HUES48 (cell line): ENCODE results near the gene PCNX2.

Experiments
- H3K27ac ChIP-seq: one replicate; pipeline ENCODE4 v1.7.0; 2013; ENCODE audit warnings: low read depth, low read length, inconsistent platforms
- H3K27me3 ChIP-seq: 2 replicates; pipeline ENCODE4 v1.6.1; 2013; ENCODE audit warnings: mild to moderate bottlenecking, low read length; ENCODE audit not compliant: control insufficient read depth, insufficient read depth
- H3K36me3 ChIP-seq: 2 replicates; pipeline ENCODE4 v1.6.1; 2013; ENCODE audit warnings: low read length; ENCODE audit not compliant: control insufficient read depth, insufficient read depth
- H3K4me1 ChIP-seq: 2 replicates; pipeline ENCODE4 v1.6.1; 2013; ENCODE audit warnings: mild to moderate bottlenecking, low read length; ENCODE audit not compliant: control insufficient read depth, insufficient read depth
- H3K4me3 ChIP-seq: 2 replicates; pipeline ENCODE4 v1.5.1; 2013; ENCODE audit warnings: mild to moderate bottlenecking, low read depth, low read length
- H3K9ac ChIP-seq: 2 replicates; pipeline ENCODE4 v1.6.1; 2013; ENCODE audit warnings: mild to moderate bottlenecking, low read depth, low read length, moderate library complexity
- H3K9me3 ChIP-seq: 2 replicates; pipeline ENCODE4 v1.6.1; 2013; ENCODE audit warnings: low read length; ENCODE audit not compliant: control insufficient read depth, insufficient read depth

PCNX2 gene

DNA sequence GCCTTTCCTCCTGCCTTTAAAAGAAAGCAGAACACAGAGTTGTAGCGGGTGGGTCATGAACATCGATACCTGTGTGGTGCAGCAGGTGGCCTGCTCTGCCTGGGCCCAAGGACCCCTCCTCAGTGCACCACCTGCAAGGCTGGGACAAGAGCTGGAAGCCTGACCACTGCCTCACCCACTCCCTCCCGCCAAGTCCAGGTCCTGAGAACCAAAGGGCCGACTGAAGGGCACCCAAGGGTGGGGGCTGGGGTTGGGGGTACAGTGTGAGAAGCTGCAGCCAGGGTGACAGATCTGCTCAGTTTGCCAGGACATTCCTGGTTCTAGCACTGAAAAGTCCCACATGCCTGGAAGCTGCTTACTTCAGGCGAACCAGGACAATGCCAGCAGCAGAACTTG, 309.0 kb downstream of the PCNX2 start:
- Histone ChIP-seq H3K27ac (no peak overlapping the region), H3K9ac (no peak overlapping the region), H3K27me3 (no peaks in the 10 kb centered on the region), H3K4me1 (no peaks in the 10 kb centered on the region), H3K36me3 (peaks cover 3% of the 10 kb centered on the region; the same call in 1 of the 2 replicates), H3K9me3 (no peaks in the 10 kb centered on the region), H3K4me3 (no peak overlapping the region)

DNA sequence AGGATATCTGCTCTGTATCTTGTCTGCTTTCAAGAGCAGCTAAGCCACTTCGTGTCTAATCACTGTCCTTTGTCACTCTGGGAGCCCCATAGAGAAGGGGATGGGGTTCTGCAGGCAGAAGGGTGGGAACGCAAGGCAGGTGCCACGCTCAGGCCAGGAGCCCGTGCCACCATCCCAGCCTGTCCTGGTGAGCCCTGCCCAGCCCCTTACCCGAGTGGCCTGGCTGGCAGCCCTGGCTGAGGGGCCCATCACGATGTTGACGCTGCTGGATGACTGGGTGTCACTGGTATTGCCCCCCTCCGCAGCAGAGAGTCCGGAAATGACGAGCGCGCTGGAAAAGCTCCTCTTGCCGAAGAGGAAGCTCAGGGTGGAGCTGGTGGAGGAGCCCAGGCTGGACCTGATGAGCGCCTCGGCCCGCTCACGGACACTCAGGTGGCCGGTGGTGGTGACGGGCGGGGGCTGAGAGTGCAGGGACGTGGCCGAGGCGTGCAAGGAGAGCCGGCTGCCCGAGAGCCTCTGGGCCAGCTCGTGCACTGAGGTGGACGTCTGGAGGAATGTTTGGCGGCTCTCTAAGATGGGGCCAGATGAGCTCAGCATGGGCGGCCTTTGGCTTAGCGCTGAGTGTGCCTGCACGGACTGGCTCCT, 309.5 kb downstream of the PCNX2 start:
- no peaks in the 10 kb centered on the region for H3K27me3 ChIP-seq
- H3K4me3 ChIP-seq, result no peak overlapping the region

DNA sequence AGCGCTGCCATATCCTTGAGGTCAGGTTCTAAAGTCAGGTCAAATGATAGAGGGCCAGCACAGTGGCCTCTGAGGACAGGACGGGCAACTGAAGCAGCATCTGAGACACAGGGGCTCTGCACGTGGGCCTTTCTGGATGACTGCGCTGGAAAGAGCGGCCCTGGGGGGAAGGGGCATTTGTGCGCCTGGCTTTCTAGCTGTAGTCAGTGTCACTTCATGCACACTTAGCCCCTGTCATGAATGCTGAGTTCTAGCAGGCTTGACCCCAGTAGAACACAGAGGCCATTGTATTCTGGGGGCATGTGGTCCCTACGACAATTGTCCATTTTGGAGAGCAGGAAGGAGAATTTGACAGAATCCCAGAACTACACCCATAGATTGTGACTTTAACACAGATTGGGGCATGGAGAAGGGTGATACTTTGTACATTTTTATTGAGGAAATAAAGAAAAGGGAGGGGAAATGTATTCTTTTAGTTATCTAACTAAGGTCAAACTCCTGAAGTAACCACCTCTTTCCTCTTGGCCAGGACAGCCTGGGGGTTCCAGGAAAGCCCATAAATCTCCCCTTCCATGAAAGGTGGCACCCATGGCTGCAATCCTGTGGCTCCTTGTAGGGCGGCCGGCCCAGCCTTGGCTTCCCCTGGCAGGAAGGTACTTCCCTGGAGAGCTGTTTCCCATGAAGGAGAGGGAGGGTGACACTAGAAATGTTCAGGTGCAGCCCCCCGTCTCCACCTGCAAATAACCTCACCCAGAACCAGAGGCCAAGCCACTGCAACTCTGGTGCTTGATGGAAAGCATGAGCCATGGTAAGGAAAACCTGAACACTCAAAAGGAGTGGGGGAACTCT, 310.7 kb downstream of the PCNX2 start:
- Histone ChIP-seq H3K4me3 (no peak overlapping the region), H3K27ac (no peak overlapping the region), H3K9me3 (no peaks in the 10 kb centered on the region), H3K36me3 (peaks cover 8% of the 10 kb centered on the region; the same call in 1 of the 2 replicates), H3K27me3 (no peaks in the 10 kb centered on the region), H3K9ac (no peak overlapping the region), H3K4me1 (peaks cover 4% of the 10 kb centered on the region; the same call in 1 of the 2 replicates)

More for the DNA sequence above, 309.5 kb downstream of the PCNX2 start:
- Histone ChIP-seq H3K4me1 (peaks cover under 1% of the 10 kb centered on the region; the same call in 1 of the 2 replicates), H3K9ac (no peak overlapping the region), H3K9me3 (no peaks in the 10 kb centered on the region), H3K36me3 (peaks cover 4% of the 10 kb centered on the region; the same call in 1 of the 2 replicates), H3K27ac (no peak overlapping the region)

DNA sequence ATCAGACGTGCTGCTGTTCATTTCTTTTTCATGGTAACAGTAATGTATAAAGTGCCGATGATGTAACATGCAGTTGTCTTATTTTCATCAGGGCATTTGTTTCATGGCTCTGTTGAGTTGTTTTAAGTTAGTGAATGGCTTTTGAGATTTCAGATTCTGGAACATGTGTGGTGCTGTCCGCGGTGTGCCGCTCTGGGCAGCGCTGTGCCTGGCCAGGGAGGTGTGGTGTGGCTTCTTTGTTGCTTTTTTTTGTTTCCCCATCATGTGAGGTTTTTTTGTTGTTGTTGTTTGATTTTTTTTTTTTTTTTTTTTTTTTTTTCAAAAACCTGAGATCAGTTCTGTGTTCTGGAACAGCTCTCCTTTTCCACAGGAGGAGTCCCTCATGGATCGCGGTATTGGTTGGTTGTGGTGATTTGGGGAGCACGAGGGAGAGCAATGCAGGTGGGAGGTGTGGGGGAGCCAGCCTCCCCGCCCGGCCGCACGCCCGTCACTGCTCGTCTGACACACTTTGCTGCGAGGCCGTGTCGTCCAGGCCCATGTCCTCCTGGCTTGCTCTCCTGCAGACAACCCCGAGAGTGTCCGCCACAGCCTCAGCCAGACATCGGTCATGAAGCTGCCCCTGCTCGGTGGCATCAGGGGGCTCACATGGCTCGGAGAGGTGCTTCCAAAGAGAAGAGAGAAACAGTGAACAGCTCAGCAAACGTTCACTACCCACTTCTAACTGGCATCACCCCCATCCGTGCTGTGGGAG, 311.5 kb downstream of the PCNX2 start:
- H3K4me3 ChIP-seq, result no peak overlapping the region
- H3K4me1 ChIP-seq, result peaks cover 4% of the 10 kb centered on the region; the same call in 1 of the 2 replicates
- H3K36me3 ChIP-seq, result peaks cover 9% of the 10 kb centered on the region
- no peak overlapping the region for H3K9ac ChIP-seq
- H3K27me3 ChIP-seq, result no peaks in the 10 kb centered on the region
- H3K27ac ChIP-seq, result no peak overlapping the region
- H3K9me3 ChIP-seq, result no peaks in the 10 kb centered on the region

DNA sequence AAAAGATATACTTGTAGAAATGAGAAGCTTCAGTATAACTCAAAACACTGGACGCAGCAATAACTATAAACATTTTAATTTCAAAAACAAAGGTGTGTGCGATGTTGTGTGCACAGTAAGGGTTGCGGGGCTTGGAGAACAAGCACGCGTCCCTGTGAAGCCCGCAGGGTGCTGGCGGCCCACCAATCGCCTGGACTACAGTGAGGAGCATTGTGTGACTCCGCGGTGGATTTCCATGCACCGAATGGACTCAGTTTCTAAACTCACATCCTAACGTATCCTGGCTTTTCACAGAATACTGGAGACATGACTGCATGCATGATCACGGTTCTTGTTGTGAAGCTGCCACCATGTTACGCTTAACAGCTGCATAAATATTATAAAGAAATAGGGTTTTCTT, 312.1 kb downstream of the PCNX2 start:
- H3K9me3 ChIP-seq, result no peaks in the 10 kb centered on the region
- H3K4me1 ChIP-seq, result peaks cover 4% of the 10 kb centered on the region; the same call in 1 of the 2 replicates
- H3K27ac ChIP-seq, result no peak overlapping the region
- no peak overlapping the region for H3K9ac ChIP-seq
- H3K4me3 ChIP-seq, result no peak overlapping the region
- H3K27me3 ChIP-seq, result no peaks in the 10 kb centered on the region
- H3K36me3 ChIP-seq, result peaks cover 15% of the 10 kb centered on the region

DNA sequence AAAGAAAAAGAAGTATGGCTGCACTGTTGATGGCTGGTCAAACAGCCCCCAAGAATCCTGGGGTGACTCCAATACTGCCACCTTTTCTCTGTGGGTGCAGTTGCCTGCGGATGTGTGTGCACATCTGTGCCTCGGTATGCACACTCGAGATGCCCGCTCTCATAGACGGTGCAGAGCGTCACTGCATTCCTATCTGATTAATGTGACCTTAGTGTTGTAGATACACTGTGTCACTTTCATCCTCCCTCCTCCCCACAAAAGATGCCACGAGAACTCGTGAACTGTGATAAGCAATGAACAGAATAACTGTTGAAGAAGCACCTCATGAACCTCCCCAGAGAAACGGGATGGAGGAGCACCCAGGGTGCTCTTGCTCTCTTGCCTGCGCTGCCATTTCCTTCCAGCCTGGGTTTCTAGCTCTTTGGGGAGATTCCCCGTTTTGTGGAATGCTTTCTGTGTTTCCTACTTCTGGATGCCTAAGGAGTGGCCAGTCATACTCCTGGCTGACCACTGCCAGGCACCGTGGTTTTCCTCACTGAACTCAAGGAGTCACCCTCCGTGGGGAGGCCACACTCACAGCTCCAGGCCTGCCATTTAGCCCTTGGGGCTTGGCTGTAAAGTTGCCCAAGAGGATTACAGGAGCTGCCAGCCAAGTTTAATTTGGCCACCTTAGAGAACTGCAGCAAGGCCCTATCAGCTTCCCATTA, 313.1 kb downstream of the PCNX2 start:
- H3K4me3 ChIP-seq, result no peak overlapping the region
- no peak overlapping the region for H3K27ac ChIP-seq
- H3K27me3 ChIP-seq, result no peaks in the 10 kb centered on the region
- no peak overlapping the region for H3K9ac ChIP-seq
- H3K4me1 ChIP-seq, result peaks cover 4% of the 10 kb centered on the region; the same call in 1 of the 2 replicates
- no peaks in the 10 kb centered on the region for H3K9me3 ChIP-seq
- H3K36me3 ChIP-seq, result peaks cover 25% of the 10 kb centered on the region

DNA sequence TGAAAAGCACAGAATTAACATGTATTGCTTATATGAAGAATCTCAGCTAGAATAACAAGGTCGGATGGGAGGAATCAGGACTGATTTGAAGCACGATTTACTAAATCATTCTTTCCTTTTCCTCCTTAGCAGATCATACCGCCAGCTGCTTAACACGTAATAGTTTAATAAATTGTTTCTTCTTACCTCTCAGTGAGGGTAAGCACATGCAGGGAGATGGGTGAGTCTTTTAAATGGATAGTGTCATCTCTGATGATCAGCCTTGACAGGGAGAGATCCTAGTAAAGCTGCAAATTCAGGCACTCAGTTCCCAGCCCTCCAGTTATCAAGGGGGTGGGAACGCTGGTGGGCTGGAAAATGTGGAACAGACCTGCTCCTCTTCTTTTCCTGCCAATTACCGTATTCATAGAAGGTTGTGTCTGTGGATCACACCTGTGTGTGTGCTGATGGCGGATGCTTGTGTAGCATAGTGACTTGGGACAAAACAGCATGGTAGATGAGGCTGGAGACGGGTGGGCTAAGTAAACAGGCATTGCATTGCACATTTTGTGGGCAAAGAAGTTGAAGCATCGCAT, 314.5 kb downstream of the PCNX2 start:
- Histone ChIP-seq H3K27ac (no peak overlapping the region), H3K9me3 (no peaks in the 10 kb centered on the region), H3K4me3 (no peak overlapping the region), H3K9ac (no peak overlapping the region), H3K4me1 (peaks cover 4% of the 10 kb centered on the region; the same call in 1 of the 2 replicates), H3K36me3 (peaks cover 38% of the 10 kb centered on the region), H3K27me3 (no peaks in the 10 kb centered on the region)

DNA sequence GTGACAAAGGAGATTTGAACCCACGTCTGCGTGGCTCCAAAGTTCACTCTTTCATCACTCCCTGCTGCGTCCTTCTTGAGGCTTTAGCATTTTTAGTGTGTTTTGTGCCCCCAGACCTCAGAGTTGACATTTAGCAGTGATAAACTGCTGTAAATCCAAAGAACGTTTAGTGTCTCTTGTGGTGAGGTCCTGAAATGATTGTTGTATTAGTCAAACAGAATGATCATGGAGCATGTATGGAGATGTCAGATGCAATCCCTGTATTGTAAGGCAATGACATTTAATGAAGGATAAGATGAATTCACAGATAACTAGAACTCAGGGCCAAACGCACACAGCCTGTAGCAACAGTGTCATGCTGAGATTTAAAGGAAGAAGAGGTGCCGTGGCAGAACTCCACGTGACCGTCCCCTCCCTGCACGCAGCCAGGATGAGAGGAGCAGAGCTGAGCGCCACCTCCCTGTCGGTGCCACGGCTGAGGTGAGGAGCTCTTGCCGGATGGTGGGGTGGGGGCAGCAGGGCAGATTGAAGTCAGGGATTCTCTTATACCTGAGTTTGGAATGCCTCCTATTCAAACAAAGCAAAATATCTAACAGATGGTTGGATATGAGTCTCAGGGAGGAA, 315.1 kb downstream of the PCNX2 start:
- peaks cover 45% of the 10 kb centered on the region for H3K36me3 ChIP-seq
- H3K9me3 ChIP-seq, result no peaks in the 10 kb centered on the region
- H3K4me1 ChIP-seq, result peaks cover 4% of the 10 kb centered on the region; the same call in 1 of the 2 replicates
- H3K4me3 ChIP-seq, result no peak overlapping the region
- H3K9ac ChIP-seq, result no peak overlapping the region
- no peak overlapping the region for H3K27ac ChIP-seq
- no peaks in the 10 kb centered on the region for H3K27me3 ChIP-seq

DNA sequence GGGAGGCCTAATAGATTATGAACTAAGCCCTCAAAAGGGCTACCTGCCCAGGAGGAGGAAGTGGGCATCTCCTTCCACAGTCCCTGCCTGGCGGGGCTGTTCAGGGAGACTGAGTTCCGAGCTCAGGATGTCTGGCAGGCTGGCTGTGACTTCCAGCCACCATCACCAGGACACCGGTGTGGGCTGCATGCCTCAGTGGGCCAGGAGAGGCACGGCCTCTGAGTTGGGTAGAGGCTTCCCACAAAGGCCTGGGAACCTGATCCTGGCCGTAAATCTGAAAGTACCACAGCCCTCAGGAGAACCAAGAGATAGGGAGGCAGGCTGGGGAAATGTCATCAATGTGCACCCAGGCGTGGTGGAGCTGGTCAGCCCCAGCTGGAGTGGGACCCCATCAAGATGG, 316.0 kb downstream of the PCNX2 start:
- Histone ChIP-seq H3K4me3 (no peak overlapping the region), H3K27ac (no peak overlapping the region), H3K9ac (no peak overlapping the region), H3K4me1 (peaks cover 4% of the 10 kb centered on the region; the same call in 1 of the 2 replicates), H3K36me3 (peaks cover 46% of the 10 kb centered on the region), H3K9me3 (no peaks in the 10 kb centered on the region), H3K27me3 (no peaks in the 10 kb centered on the region)

DNA sequence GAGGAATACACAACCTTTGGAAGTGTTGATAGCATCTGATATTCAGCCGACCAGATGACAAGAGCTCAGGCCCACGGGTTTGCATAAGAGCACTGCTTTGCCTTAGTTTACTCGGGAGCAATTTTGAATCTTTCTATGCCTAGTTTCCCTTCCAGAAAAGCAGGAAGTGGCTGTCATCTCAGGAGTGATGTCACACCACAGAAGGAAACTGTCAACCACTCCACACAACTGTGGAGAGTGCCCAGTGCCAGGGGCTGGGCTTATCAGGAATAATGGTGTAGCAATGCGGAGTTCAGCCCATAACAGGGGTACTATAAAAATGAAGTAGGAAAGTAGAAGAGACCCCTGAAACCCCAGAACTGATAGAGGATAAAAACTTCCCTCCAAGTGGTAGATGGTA, 316.7 kb downstream of the PCNX2 start:
- peaks cover 53% of the 10 kb centered on the region for H3K36me3 ChIP-seq
- H3K4me1 ChIP-seq, result peaks cover 4% of the 10 kb centered on the region; the same call in 1 of the 2 replicates
- H3K9me3 ChIP-seq, result peaks cover under 1% of the 10 kb centered on the region; the same call in 1 of the 2 replicates
- no peaks in the 10 kb centered on the region for H3K27me3 ChIP-seq
- H3K27ac ChIP-seq, result no peak overlapping the region
- no peak overlapping the region for H3K4me3 ChIP-seq
- no peak overlapping the region for H3K9ac ChIP-seq
